KMS-11 (cell line): ENCODE measurements around the gene ANKRA2.

Experiments
- H2AFZ ChIP-seq: fragments of 200-600 bp; sonication (generic); 2 replicates; pipeline ENCODE4 v1.6.1; 2016; ENCODE audit warnings: antibody characterized with exemption, mixed run types, low read depth
- H3K27ac ChIP-seq: fragments of 200-600 bp; sonication (generic); 2 replicates; pipeline ENCODE4 v1.6.1; 2016; ENCODE audit warnings: mild to moderate bottlenecking, mixed run types
- H3K27me3 ChIP-seq: fragments of 200-600 bp; sonication (generic); 2 replicates; pipeline ENCODE4 v1.6.1; 2017; ENCODE audit warnings: mild to moderate bottlenecking, low read depth, mixed run types, moderate library complexity; ENCODE audit not compliant: insufficient read depth
- H3K36me3 ChIP-seq: fragments of 200-600 bp; sonication (generic); 2 replicates; pipeline ENCODE4 v1.6.1; 2017; ENCODE audit warnings: mild to moderate bottlenecking, mixed run types; ENCODE audit not compliant: insufficient read depth
- H3K4me1 ChIP-seq: fragments of 200-600 bp; sonication (generic); 2 replicates; pipeline ENCODE4 v1.6.1; 2016; ENCODE audit warnings: mild to moderate bottlenecking, low read depth, mixed run types; ENCODE audit not compliant: poor library complexity, severe bottlenecking
- H3K4me2 ChIP-seq: fragments of 200-600 bp; sonication (generic); 2 replicates; pipeline ENCODE4 v1.7.0; 2016; ENCODE audit warnings: mild to moderate bottlenecking, mixed run types
- H3K4me3 ChIP-seq: fragments of 200-600 bp; sonication (generic); IDR thresholded peaks from 2 replicates; pipeline ENCODE4 v1.6.1; 2017; ENCODE audit warnings: low read depth, low read length, mixed read lengths; ENCODE audit not compliant: insufficient read depth
- H3K79me2 ChIP-seq: fragments of 200-600 bp; sonication (generic); 2 replicates; pipeline ENCODE4 v1.6.1; 2016; ENCODE audit warnings: low read depth, mixed run types; ENCODE audit not compliant: insufficient read depth
- H3K9ac ChIP-seq: fragments of 200-600 bp; sonication (generic); 2 replicates; pipeline ENCODE4 v1.6.1; 2016; ENCODE audit warnings: mild to moderate bottlenecking, mixed run types
- H4K20me1 ChIP-seq: fragments of 200-600 bp; sonication (generic); 2 replicates; pipeline ENCODE4 v1.6.1; 2016; ENCODE audit warnings: mild to moderate bottlenecking, mixed run types; ENCODE audit not compliant: insufficient read depth
- CTCF ChIP-seq: fragments of 200-600 bp; sonication (generic); conservative IDR thresholded peaks from 2 replicates; pipeline ENCODE4 v1.6.1; 2017; ENCODE audit warnings: low read depth, mild to moderate bottlenecking, antibody characterized with exemption, low read length, moderate library complexity, mixed read lengths

ANKRA2 gene

GRCh38 chr5:73545403-73545779, 20.0 kb downstream of the ANKRA2 start:
- no peaks in the 10 kb centered on the region for H3K4me1 ChIP-seq
- no peak overlapping the region for H2AFZ ChIP-seq

GRCh38 chr5:73544429-73545402, 20.7 kb downstream of the ANKRA2 start:
- no peak for TF ChIP-seq CTCF

More at GRCh38 chr5:73545403-73545779, 20.0 kb downstream of the ANKRA2 start:
- H4K20me1 ChIP-seq, result no peaks in the 10 kb centered on the region
- no peak overlapping the region for H3K9ac ChIP-seq
- no peak for TF ChIP-seq CTCF
- no peaks in the 10 kb centered on the region for H3K27me3 ChIP-seq
- H3K4me2 ChIP-seq, result no peak overlapping the region
- H3K27ac ChIP-seq, result no peak overlapping the region
- H3K36me3 ChIP-seq, result no peaks in the 10 kb centered on the region
- H3K79me2 ChIP-seq, result no peaks in the 10 kb centered on the region
- H3K4me3 ChIP-seq, result no peak overlapping the region

GRCh38 chr5:73542020-73542419, 23.4 kb downstream of the ANKRA2 start:
- H3K27ac ChIP-seq, result no peak overlapping the region
- H3K36me3 ChIP-seq, result no peaks in the 10 kb centered on the region
- H3K4me2 ChIP-seq, result no peak overlapping the region
- no peak overlapping the region for H3K9ac ChIP-seq
- H4K20me1 ChIP-seq, result no peaks in the 10 kb centered on the region
- no peak overlapping the region for H2AFZ ChIP-seq
- no peaks in the 10 kb centered on the region for H3K27me3 ChIP-seq
- H3K79me2 ChIP-seq, result no peaks in the 10 kb centered on the region
- H3K4me3 ChIP-seq, result no peak overlapping the region
- no peak for TF ChIP-seq CTCF
- H3K4me1 ChIP-seq, result no peaks in the 10 kb centered on the region

More at GRCh38 chr5:73544429-73545402, 20.7 kb downstream of the ANKRA2 start:
- Histone ChIP-seq H3K9ac (no peak overlapping the region), H3K4me1 (no peaks in the 10 kb centered on the region), H3K4me3 (no peak overlapping the region), H3K27me3 (no peaks in the 10 kb centered on the region), H3K27ac (no peak overlapping the region), H3K4me2 (no peak overlapping the region), H3K79me2 (no peaks in the 10 kb centered on the region), H2AFZ (no peak overlapping the region), H3K36me3 (no peaks in the 10 kb centered on the region), H4K20me1 (no peaks in the 10 kb centered on the region)

GRCh38 chr5:73540192-73540591, 25.2 kb downstream of the ANKRA2 start:
- Histone ChIP-seq H3K4me1 (no peaks in the 10 kb centered on the region), H3K4me2 (no peak overlapping the region), H3K4me3 (no peak overlapping the region), H3K9ac (no peak overlapping the region), H2AFZ (no peak overlapping the region), H3K27ac (no peak overlapping the region), H3K36me3 (no peaks in the 10 kb centered on the region), H3K79me2 (no peaks in the 10 kb centered on the region), H3K27me3 (no peaks in the 10 kb centered on the region), H4K20me1 (no peaks in the 10 kb centered on the region)
- no peak for TF ChIP-seq CTCF
